Fibroblast of gingiva (primary cell): ENCODE measurements around the gene ZBED1.

ENCODE experiments used
- DNase-seq: peaks from one replicate; pipeline ENCODE4 v3.0.0-alpha.2; 2011; ENCODE audit warnings: low read depth

Gene ZBED1

GRCh38 chrX:2452799-2453198, 48.0 kb downstream of the ZBED1 start:
- DNase-seq = no peak

GRCh38 chrX:2452317-2452784, 48.4 kb downstream of the ZBED1 start:
- no peak for DNase-seq

GRCh38 chrX:2451501-2452316, 49.1 kb downstream of the ZBED1 start:
- DNase-seq = peak; percentile 25

- DNase-seq = no peak
Measured at GRCh38 chrX:2450681-2451080, 50.1 kb downstream of the ZBED1 start.

GRCh38 chrX:2449135-2449886, 51.5 kb downstream of the ZBED1 start:
- no peak for DNase-seq

GRCh38 chrX:2447484-2447883, 53.3 kb downstream of the ZBED1 start:
- no peak for DNase-seq

- no peak for DNase-seq
Measured at GRCh38 chrX:2446815-2447214, 54.0 kb downstream of the ZBED1 start.

GRCh38 chrX:2445662-2446623, 54.8 kb downstream of the ZBED1 start:
- no peak for DNase-seq

GRCh38 chrX:2442694-2443093, 58.1 kb downstream of the ZBED1 start:
- DNase-seq = no peak

GRCh38 chrX:2441466-2441865, 59.3 kb downstream of the ZBED1 start:
- DNase-seq = no peak

GRCh38 chrX:2439613-2440012, 61.2 kb downstream of the ZBED1 start:
- DNase-seq = no peak
